Erythroblast (primary cell): Measurements from ENCODE around the gene ZNF630.

ENCODE experiments used
- GATA1 ChIP-seq: IDR thresholded peaks from 2 replicates; pipeline ENCODE4 v1.6.1; 2011; ENCODE audit warnings: low read depth, mild to moderate bottlenecking, control low read depth, low read length, moderate library complexity
- POLR2A ChIP-seq: IDR thresholded peaks from 2 replicates; pipeline ENCODE4 v1.6.1; 2011; ENCODE audit warnings: mild to moderate bottlenecking, low read length

GRCh38 chrX:48030237-48030636, 41.2 kb downstream of the ZNF630 start:
- TF ChIP-seq POLR2A (no peak), GATA1 (no peak)
